ENCODE results near the gene HESX1.
A peak's percentile ranks its signal among the peaks of the same experiment; 100 is the strongest.

The HESX1 gene

GRCh38 chr3:57199895-57200297 lies at the start of gene HESX1:
HESX1 (minus strand) TSS chr3:57199978; CDS start chr3:57199918, 60 bp downstream.
- no peak for DNase-seq (ENCODE audit: low read depth in 2 of 2, low spot score in 1 of 2)

GRCh38 chr3:57244946-57245345 lies 45.2 kb upstream of the HESX1 start:
- no peak for DNase-seq (ENCODE audit: low read depth in 2 of 2, low spot score in 1 of 2)

GRCh38 chr3:57234613-57235575 lies 35.1 kb upstream of the HESX1 start:
- no peak for DNase-seq (ENCODE audit: low read depth in 2 of 2, low spot score in 1 of 2)

- no peak for DNase-seq (ENCODE audit: low read depth in 2 of 2, low spot score in 1 of 2)
Observed at GRCh38 chr3:57233799-57234198, 34.0 kb upstream of the HESX1 start.

- DNase-seq (ENCODE audit: low read depth in 2 of 2, low spot score in 1 of 2) = no peak
Observed at GRCh38 chr3:57230006-57230405, 30.2 kb upstream of the HESX1 start.

GRCh38 chr3:57227930-57228751 lies 28.4 kb upstream of the HESX1 start:
- DNase-seq (ENCODE audit: low read depth in 2 of 2, low spot score in 1 of 2) = peak in 1 of 2 donors; percentile 4

GRCh38 chr3:57227204-57227929 lies 27.6 kb upstream of the HESX1 start, which contains the start of gene APPL1:
APPL1 (plus strand) TSS chr3:57227729; CDS start chr3:57227884, 155 bp downstream.
- peak; percentile 52 to 76 for DNase-seq (ENCODE audit: low read depth in 2 of 2, low spot score in 1 of 2)

- DNase-seq (ENCODE audit: low read depth in 2 of 2, low spot score in 1 of 2) = no peak
Observed at GRCh38 chr3:57226176-57226575, 26.4 kb upstream of the HESX1 start.

GRCh38 chr3:57224856-57225255 lies 25.1 kb upstream of the HESX1 start:
- no peak for DNase-seq (ENCODE audit: low read depth in 2 of 2, low spot score in 1 of 2)

GRCh38 chr3:57221883-57222282 lies 22.1 kb upstream of the HESX1 start:
- DNase-seq (ENCODE audit: low read depth in 2 of 2, low spot score in 1 of 2) = no peak

GRCh38 chr3:57206423-57206822 lies 6.6 kb upstream of the HESX1 start:
- no peak for DNase-seq (ENCODE audit: low read depth in 2 of 2, low spot score in 1 of 2)

GRCh38 chr3:57194641-57195040 lies 5.1 kb downstream of the HESX1 start:
- no peak for DNase-seq (ENCODE audit: low read depth in 2 of 2, low spot score in 1 of 2)

- no peak for DNase-seq (ENCODE audit: low read depth in 2 of 2, low spot score in 1 of 2)
Observed at GRCh38 chr3:57192028-57192427, 7.8 kb downstream of the HESX1 start.

- no peak for DNase-seq (ENCODE audit: low read depth in 2 of 2, low spot score in 1 of 2)
Observed at GRCh38 chr3:57184526-57184925, 15.3 kb downstream of the HESX1 start.

GRCh38 chr3:57179580-57180410 lies 20.0 kb downstream of the HESX1 start:
- DNase-seq (ENCODE audit: low read depth in 2 of 2, low spot score in 1 of 2) = no peak

GRCh38 chr3:57176045-57176444 lies 23.7 kb downstream of the HESX1 start:
- no peak for DNase-seq (ENCODE audit: low read depth in 2 of 2, low spot score in 1 of 2)

- DNase-seq (ENCODE audit: low read depth in 2 of 2, low spot score in 1 of 2) = no peak
Observed at GRCh38 chr3:57173687-57174086, 26.1 kb downstream of the HESX1 start.

- no peak for DNase-seq (ENCODE audit: low read depth in 2 of 2, low spot score in 1 of 2)
Observed at GRCh38 chr3:57170946-57171345, 28.8 kb downstream of the HESX1 start.

GRCh38 chr3:57169872-57170623 lies 29.7 kb downstream of the HESX1 start:
- DNase-seq (ENCODE audit: low read depth in 2 of 2, low spot score in 1 of 2) = peak; percentile 22 to 23

GRCh38 chr3:57169108-57169507 lies 30.7 kb downstream of the HESX1 start:
- no peak for DNase-seq (ENCODE audit: low read depth in 2 of 2, low spot score in 1 of 2)
